DOHH2 (cell line): ENCODE measurements around the gene PACRG.

Experiments
- H3F3A ChIP-seq: fragments of 200-600 bp; sonication (generic), shearing (Covaris generic); 2 replicates; pipeline ENCODE4 v1.6.0; 2016; ENCODE audit warnings: antibody characterized with exemption, mild to moderate bottlenecking; ENCODE audit not compliant: control insufficient read depth, insufficient read depth
- H3K27ac ChIP-seq: fragments of 200-600 bp; sonication (generic); 2 replicates; pipeline ENCODE4 v1.5.1; 2014; ENCODE audit warnings: low read depth, mild to moderate bottlenecking, low read length, moderate library complexity
- H3K27me3 ChIP-seq: fragments of 200-600 bp; sonication (generic); 2 replicates; pipeline ENCODE4 v1.6.1; 2014; ENCODE audit warnings: mild to moderate bottlenecking, low read length, mixed read lengths; ENCODE audit not compliant: control insufficient read depth
- H3K36me3 ChIP-seq: fragments of 200-600 bp; sonication (generic); 2 replicates; pipeline ENCODE4 v1.6.1; 2014; ENCODE audit warnings: mild to moderate bottlenecking, low read length, moderate library complexity, mixed read lengths; ENCODE audit not compliant: control insufficient read depth
- H3K4me1 ChIP-seq: fragments of 200-600 bp; sonication (generic); 2 replicates; pipeline ENCODE4 v1.6.1; 2014; ENCODE audit warnings: mild to moderate bottlenecking, low read length, mixed read lengths; ENCODE audit not compliant: control insufficient read depth
- H3K4me2 ChIP-seq: fragments of 200-600 bp; sonication (generic); 2 replicates; pipeline ENCODE4 v1.6.0; 2014; ENCODE audit warnings: mild to moderate bottlenecking, low read length, moderate library complexity
- H3K4me3 ChIP-seq: fragments of 200-600 bp; sonication (generic); 2 replicates; pipeline ENCODE4 v1.5.1; 2014; ENCODE audit warnings: mild to moderate bottlenecking, low read length, mixed read lengths
- H3K79me2 ChIP-seq: fragments of 200-600 bp; sonication (generic); 2 replicates; pipeline ENCODE4 v1.6.1; 2014; ENCODE audit warnings: mild to moderate bottlenecking, low read length, mixed read lengths; ENCODE audit not compliant: control insufficient read depth
- H3K9me2 ChIP-seq: fragments of 200-600 bp; sonication (generic); replicated peaks from 2 replicates; pipeline ENCODE4 v1.6.1; 2014; ENCODE audit warnings: mild to moderate bottlenecking, low read length, mixed read lengths; ENCODE audit not compliant: control insufficient read depth
- H3K9me3 ChIP-seq: fragments of 200-600 bp; sonication (generic); 2 replicates; pipeline ENCODE4 v1.6.1; 2014; ENCODE audit warnings: antibody characterized with exemption, low read length, mixed read lengths; ENCODE audit not compliant: control insufficient read depth, insufficient read depth
- H4K20me1 ChIP-seq: fragments of 200-600 bp; sonication (generic); 2 replicates; pipeline ENCODE4 v1.6.0; 2014; ENCODE audit warnings: low read depth, mild to moderate bottlenecking, antibody characterized with exemption, low read length, moderate library complexity; ENCODE audit not compliant: control insufficient read depth, insufficient read depth
- CTCF ChIP-seq: fragments of 200-600 bp; sonication (generic); IDR thresholded peaks from one replicate; pipeline ENCODE4 v1.5.1; 2014; ENCODE audit warnings: antibody characterized with exemption, mild to moderate bottlenecking, low read depth, low read length; ENCODE audit not compliant: poor library complexity, severe bottlenecking
- EZH2phosphoT487 ChIP-seq: fragments of 200-600 bp; sonication (generic); IDR thresholded peaks from 2 replicates; pipeline ENCODE4 v1.6.1; 2017; ENCODE audit warnings: borderline replicate concordance, mild to moderate bottlenecking, antibody characterized with exemption, low read length, moderate library complexity, mixed read lengths

Gene PACRG

GRCh38 chr6:163318071-163318786 lies 590.5 kb downstream of the PACRG start:
- H3K9me3 ChIP-seq = no peaks in the 10 kb centered on the region
- no peaks in the 10 kb centered on the region for H3K79me2 ChIP-seq
- no peaks in the 10 kb centered on the region for H3K9me2 ChIP-seq
- H3F3A ChIP-seq = no peaks in the 10 kb centered on the region
- H3K4me2 ChIP-seq = no peak overlapping the region
- no peaks in the 10 kb centered on the region for H4K20me1 ChIP-seq
- H3K27me3 ChIP-seq = no peaks in the 10 kb centered on the region
- H3K4me1 ChIP-seq = no peaks in the 10 kb centered on the region
- H3K36me3 ChIP-seq = no peaks in the 10 kb centered on the region
- no peak overlapping the region for H3K27ac ChIP-seq
- H3K4me3 ChIP-seq = no peak overlapping the region
- no peak for TF ChIP-seq CTCF
- no peak for TF ChIP-seq EZH2phosphoT487

GRCh38 chr6:163319609-163320366 lies 592.0 kb downstream of the PACRG start:
- no peak overlapping the region for H3K27ac ChIP-seq
- H4K20me1 ChIP-seq = no peaks in the 10 kb centered on the region
- H3K9me2 ChIP-seq = no peaks in the 10 kb centered on the region
- no peaks in the 10 kb centered on the region for H3K27me3 ChIP-seq
- no peak overlapping the region for H3K4me2 ChIP-seq
- H3K79me2 ChIP-seq = no peaks in the 10 kb centered on the region
- no peaks in the 10 kb centered on the region for H3K4me1 ChIP-seq
- no peaks in the 10 kb centered on the region for H3F3A ChIP-seq
- TF ChIP-seq EZH2phosphoT487 (no peak), CTCF (no peak)
- H3K36me3 ChIP-seq = no peaks in the 10 kb centered on the region
- H3K9me3 ChIP-seq = no peaks in the 10 kb centered on the region
- H3K4me3 ChIP-seq = no peak overlapping the region

GRCh38 chr6:163320402-163320801 lies 592.6 kb downstream of the PACRG start:
- Histone ChIP-seq H3K27me3 (no peaks in the 10 kb centered on the region), H3K27ac (no peak overlapping the region), H3K4me1 (no peaks in the 10 kb centered on the region), H3K36me3 (no peaks in the 10 kb centered on the region), H4K20me1 (no peaks in the 10 kb centered on the region), H3K4me2 (no peak overlapping the region), H3K9me2 (no peaks in the 10 kb centered on the region), H3F3A (no peaks in the 10 kb centered on the region), H3K9me3 (no peaks in the 10 kb centered on the region), H3K4me3 (no peak overlapping the region), H3K79me2 (no peaks in the 10 kb centered on the region)
- TF ChIP-seq EZH2phosphoT487 (no peak), CTCF (no peak)
